Measurements from ENCODE around the gene NIBAN1.
A peak's percentile ranks its signal among the peaks of the same experiment; 100 is the strongest.
"Not testable (repeated sequence)": the region's sequence is repeated elsewhere in the genome, so short reads cannot be mapped to it uniquely, and the experiment has no call there.

Gene NIBAN1

DNA sequence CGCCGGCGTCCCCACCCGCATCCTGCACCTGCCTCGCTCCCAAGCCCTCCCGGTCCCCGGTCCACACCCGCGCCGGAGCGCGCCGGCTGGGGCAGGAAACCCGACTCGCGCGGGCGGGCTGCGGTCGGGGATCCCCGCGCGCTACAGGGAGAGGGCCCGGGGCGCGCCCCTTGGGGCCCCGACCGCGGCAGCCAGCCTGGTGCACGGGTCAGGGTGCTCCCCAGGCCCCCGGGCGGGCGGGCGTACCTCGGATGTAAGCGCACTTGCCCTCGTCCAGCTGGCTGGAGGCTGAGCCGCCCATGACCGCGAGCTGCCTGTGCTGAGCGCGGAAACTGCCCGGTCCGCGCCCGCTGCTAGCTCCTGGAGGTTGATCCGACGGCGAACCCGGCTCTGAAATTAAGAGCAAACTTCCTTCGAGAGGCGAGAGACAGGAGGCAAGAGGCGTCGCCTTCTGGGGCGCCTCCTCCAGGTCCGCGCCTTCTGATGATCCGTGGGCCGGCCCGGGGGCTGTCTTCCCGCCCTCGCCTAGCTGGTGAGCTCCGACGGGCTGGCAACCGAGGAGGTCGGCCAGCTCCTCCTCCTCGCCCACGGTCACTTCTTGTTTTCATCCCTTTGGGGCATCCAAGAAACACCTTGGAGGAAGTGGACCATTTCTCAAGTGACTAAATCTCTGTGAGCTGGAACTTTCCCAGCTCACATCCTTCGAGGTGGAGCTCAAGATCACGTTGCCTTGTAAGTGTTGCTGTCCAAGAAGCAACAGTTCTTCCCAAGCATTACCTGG lies at the start of gene NIBAN1:
TSS of gene NIBAN1 (minus strand) at position 453 of the 781 bp plus-strand sequence. CDS start at position 301, 152 bp downstream.
- Mint-ChIP-seq H3K4me1 (peaks cover 59% of the 10 kb centered on the region), H3K9me3 (peaks cover 0 to 5% of the 10 kb centered on the region in 2 donors), H3K27ac (peak within 1 kb of the TSS; percentile 100), H3K27me3 (peaks cover 36% of the 10 kb centered on the region), H3K4me3 (peak within 1 kb of the TSS; percentile 87 to 91)
- DNase-seq = peak; percentile 79 to 84
- ATAC-seq = peak; percentile 87

DNA sequence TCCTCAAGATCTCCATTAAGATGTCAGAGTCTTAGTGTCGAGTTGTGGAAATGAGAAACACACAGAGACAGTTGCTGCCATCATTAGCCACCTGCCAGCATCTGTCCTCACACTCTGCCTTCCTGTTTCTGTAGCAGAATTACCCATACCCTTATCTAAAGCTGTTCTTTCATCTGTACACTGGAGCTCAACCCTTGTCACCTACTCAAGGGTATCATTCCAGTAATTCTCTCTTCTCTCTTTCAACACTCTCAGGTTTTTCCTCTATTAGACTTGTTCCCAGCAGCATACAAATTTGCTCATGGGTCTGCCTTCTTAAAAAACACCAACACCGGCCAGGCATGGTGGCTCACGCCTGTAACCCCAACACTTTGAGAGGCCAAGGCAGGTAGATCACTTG lies 43.7 kb upstream of the NIBAN1 start:
- no peak overlapping the region for H3K4me3 Mint-ChIP-seq
- H3K9me3 Mint-ChIP-seq = no peaks in the 10 kb centered on the region
- ATAC-seq (no peak), DNase-seq (no peak)
- H3K27ac Mint-ChIP-seq = no peak overlapping the region
- no peaks in the 10 kb centered on the region for H3K4me1 Mint-ChIP-seq
- no peaks in the 10 kb centered on the region for H3K27me3 Mint-ChIP-seq

DNA sequence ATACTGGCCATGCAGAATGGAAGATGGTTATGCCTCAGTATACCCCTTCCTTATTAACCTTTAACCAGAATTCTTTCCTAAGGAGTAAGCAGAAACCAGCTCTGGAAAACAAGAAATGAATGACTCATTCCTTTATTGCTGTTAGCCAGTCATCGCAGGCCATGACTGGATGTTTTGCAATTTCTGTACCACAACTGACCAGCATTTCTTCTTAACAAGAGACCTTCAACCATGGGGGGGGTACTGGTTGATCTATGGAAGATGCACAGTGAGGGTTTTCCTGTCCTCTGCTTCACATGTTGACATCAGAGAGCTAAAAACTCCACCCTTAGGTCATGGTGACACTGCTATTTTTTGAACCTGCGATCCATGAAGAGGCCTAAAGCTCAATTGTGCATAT lies 43.0 kb upstream of the NIBAN1 start:
- Mint-ChIP-seq H3K9me3 (no peaks in the 10 kb centered on the region), H3K27me3 (no peaks in the 10 kb centered on the region), H3K4me3 (no peak overlapping the region), H3K27ac (no peak overlapping the region), H3K4me1 (no peaks in the 10 kb centered on the region)
- DNase-seq (no peak), ATAC-seq (no peak)

DNA sequence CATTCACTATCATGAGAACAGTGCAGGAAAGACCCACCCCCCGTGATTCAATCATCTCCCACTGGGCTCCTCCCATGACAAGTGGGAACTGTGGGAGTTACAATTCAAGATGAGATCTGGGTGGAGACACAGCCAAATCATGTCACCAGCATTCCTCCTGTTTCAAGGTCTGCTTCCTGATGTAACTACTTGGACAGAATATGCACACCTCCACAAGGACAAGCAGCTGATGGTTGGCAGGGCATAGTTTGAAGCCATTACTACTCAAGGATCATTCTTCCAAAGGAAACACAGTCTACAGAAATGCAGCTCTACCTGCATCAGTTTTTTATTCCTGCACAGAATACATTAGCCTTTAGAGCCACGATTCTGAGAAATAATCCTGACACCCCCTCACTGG lies 42.6 kb upstream of the NIBAN1 start:
- H3K27me3 Mint-ChIP-seq = no peaks in the 10 kb centered on the region
- H3K4me3 Mint-ChIP-seq = no peak overlapping the region
- DNase-seq = no peak
- no peaks in the 10 kb centered on the region for H3K4me1 Mint-ChIP-seq
- H3K27ac Mint-ChIP-seq = no peak overlapping the region
- H3K9me3 Mint-ChIP-seq = no peaks in the 10 kb centered on the region
- no peak for ATAC-seq

GRCh38 chr1:185015631-185016030 lies 41.3 kb upstream of the NIBAN1 start:
- no peak overlapping the region for H3K27ac Mint-ChIP-seq
- DNase-seq (no peak), ATAC-seq (no peak)
- no peaks in the 10 kb centered on the region for H3K27me3 Mint-ChIP-seq
- H3K9me3 Mint-ChIP-seq = no peaks in the 10 kb centered on the region
- no peak overlapping the region for H3K4me3 Mint-ChIP-seq
- H3K4me1 Mint-ChIP-seq = no peaks in the 10 kb centered on the region

GRCh38 chr1:185014941-185015340 lies 40.6 kb upstream of the NIBAN1 start:
- DNase-seq = no peak
- Mint-ChIP-seq H3K27ac (no peak overlapping the region), H3K4me1 (no peaks in the 10 kb centered on the region), H3K27me3 (no peaks in the 10 kb centered on the region), H3K9me3 (no peaks in the 10 kb centered on the region), H3K4me3 (no peak overlapping the region)
- ATAC-seq = no peak

- no peaks in the 10 kb centered on the region for H3K4me1 Mint-ChIP-seq
- no peak for ATAC-seq
- H3K9me3 Mint-ChIP-seq = no peaks in the 10 kb centered on the region
- no peak for DNase-seq
- H3K4me3 Mint-ChIP-seq = no peak overlapping the region
- H3K27me3 Mint-ChIP-seq = no peaks in the 10 kb centered on the region
- H3K27ac Mint-ChIP-seq = no peak overlapping the region
Observed at GRCh38 chr1:185010361-185010760, 36.1 kb upstream of the NIBAN1 start.

GRCh38 chr1:185008838-185009237 lies 34.5 kb upstream of the NIBAN1 start:
- no peaks in the 10 kb centered on the region for H3K9me3 Mint-ChIP-seq
- DNase-seq (no peak), ATAC-seq (no peak)
- no peaks in the 10 kb centered on the region for H3K4me1 Mint-ChIP-seq
- no peak overlapping the region for H3K27ac Mint-ChIP-seq
- H3K27me3 Mint-ChIP-seq = no peaks in the 10 kb centered on the region
- no peak overlapping the region for H3K4me3 Mint-ChIP-seq

GRCh38 chr1:185001312-185001880 lies 27.1 kb upstream of the NIBAN1 start:
- not testable (repeated sequence) for DNase-seq, H3K27ac Mint-ChIP-seq, H3K4me3 Mint-ChIP-seq, H3K4me1 Mint-ChIP-seq, H3K9me3 Mint-ChIP-seq, ATAC-seq
- peaks cover 35% of the 10 kb centered on the region for H3K27me3 Mint-ChIP-seq

DNA sequence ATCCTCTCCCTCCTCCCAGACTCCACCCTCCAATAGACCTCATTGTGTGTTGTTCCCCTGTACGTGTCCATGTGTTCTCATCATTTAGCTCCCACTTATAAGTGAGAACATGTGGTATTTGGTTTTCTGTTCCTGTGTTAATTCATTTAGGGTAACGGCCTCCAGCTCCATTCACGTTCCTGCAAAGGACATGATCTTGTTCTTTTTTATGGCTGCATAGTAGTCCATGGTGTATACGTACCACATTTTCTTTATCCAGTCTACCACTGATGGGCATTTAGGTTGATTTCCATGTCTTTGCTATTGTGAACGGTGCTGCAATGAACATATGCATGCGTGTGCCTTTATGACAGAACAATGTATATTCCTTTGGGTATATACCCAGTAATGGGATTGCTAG lies 25.7 kb upstream of the NIBAN1 start:
- H3K27me3 Mint-ChIP-seq = peaks cover 35% of the 10 kb centered on the region
- ATAC-seq, H3K4me1 Mint-ChIP-seq, DNase-seq, H3K9me3 Mint-ChIP-seq, H3K4me3 Mint-ChIP-seq, H3K27ac Mint-ChIP-seq: not testable (repeated sequence)

DNA sequence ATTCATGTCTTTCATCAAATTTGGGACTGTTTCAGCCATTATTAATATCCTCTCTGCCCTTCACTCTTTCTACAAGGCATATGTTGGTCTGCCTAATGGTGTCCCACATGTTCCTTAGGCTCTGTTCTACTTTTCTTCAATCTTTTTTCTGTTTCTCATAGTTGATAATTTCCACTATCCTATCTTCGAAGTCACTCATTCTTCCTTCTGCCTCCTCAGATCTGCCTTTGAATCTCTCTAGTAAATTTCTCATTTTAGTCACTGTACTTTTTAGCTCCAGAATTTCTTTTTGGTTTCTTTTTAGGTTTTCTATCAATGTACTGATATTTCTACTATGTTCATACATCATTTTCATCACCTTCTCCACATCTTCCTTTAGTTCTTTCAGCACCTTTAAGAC lies 20.0 kb upstream of the NIBAN1 start:
- H3K27me3 Mint-ChIP-seq = peaks cover 9% of the 10 kb centered on the region
- H3K9me3 Mint-ChIP-seq = peaks cover 6 to 8% of the 10 kb centered on the region in 2 donors
- DNase-seq (no peak), ATAC-seq (no peak)
- H3K4me1 Mint-ChIP-seq = no peaks in the 10 kb centered on the region
- no peak overlapping the region for H3K27ac Mint-ChIP-seq
- no peak overlapping the region for H3K4me3 Mint-ChIP-seq

GRCh38 chr1:184992271-184992670 lies 18.0 kb upstream of the NIBAN1 start:
- Mint-ChIP-seq H3K9me3 (peaks cover 6 to 8% of the 10 kb centered on the region in 2 donors), H3K27ac (no peak overlapping the region), H3K4me3 (no peak overlapping the region), H3K4me1 (no peaks in the 10 kb centered on the region), H3K27me3 (no peaks in the 10 kb centered on the region)
- no peak for DNase-seq
- ATAC-seq = no peak

- no peak for DNase-seq
- no peak for ATAC-seq
- Mint-ChIP-seq H3K4me3 (no peak overlapping the region), H3K27ac (no peak overlapping the region), H3K9me3 (peaks cover 6 to 8% of the 10 kb centered on the region in 2 donors), H3K27me3 (peaks cover 13% of the 10 kb centered on the region), H3K4me1 (no peaks in the 10 kb centered on the region)
Observed at GRCh38 chr1:184990204-184990603, 15.9 kb upstream of the NIBAN1 start.

GRCh38 chr1:184988506-184988905 lies 14.2 kb upstream of the NIBAN1 start:
- H3K9me3 Mint-ChIP-seq = no peaks in the 10 kb centered on the region
- ATAC-seq = no peak
- H3K27me3 Mint-ChIP-seq = peaks cover 16% of the 10 kb centered on the region
- no peaks in the 10 kb centered on the region for H3K4me1 Mint-ChIP-seq
- H3K4me3 Mint-ChIP-seq = no peak overlapping the region
- DNase-seq = no peak
- no peak overlapping the region for H3K27ac Mint-ChIP-seq

GRCh38 chr1:184987696-184988095 lies 13.4 kb upstream of the NIBAN1 start:
- Mint-ChIP-seq H3K27me3 (peaks cover 16% of the 10 kb centered on the region), H3K27ac (no peak overlapping the region), H3K4me1 (no peaks in the 10 kb centered on the region), H3K4me3 (no peak overlapping the region), H3K9me3 (no peaks in the 10 kb centered on the region)
- DNase-seq = no peak
- ATAC-seq = no peak

GRCh38 chr1:184986250-184986649 lies 11.9 kb upstream of the NIBAN1 start:
- H3K27me3 Mint-ChIP-seq = peaks cover 16% of the 10 kb centered on the region
- no peak overlapping the region for H3K4me3 Mint-ChIP-seq
- ATAC-seq (no peak), DNase-seq (no peak)
- H3K9me3 Mint-ChIP-seq = no peaks in the 10 kb centered on the region
- peaks cover 6% of the 10 kb centered on the region for H3K4me1 Mint-ChIP-seq
- H3K27ac Mint-ChIP-seq = peak overlapping the region in 1 of 2 donors; percentile 1
